Activated CD8-positive, alpha-beta T cell treated with anti-CD3 and anti-CD28 coated beads for 36 hours (primary cell): ENCODE measurements around the gene PROCR. TPM values are rescaled to one million over a fixed set of nuclear protein-coding genes. Genes with fewer than 3 reads are reported as not detected.

Source experiments
- ATAC-seq: fragments of 200-7000 bp; cut with Tn5 transposase; one replicate; pipeline ENCODE4 v1.10.0; 2021; ENCODE audit warnings: mild to moderate bottlenecking, moderate library complexity
- CTCF ChIA-PET: fragments of 350-600 bp; sonication (Branson Sonifier 250); formaldehyde crosslinking; loops from one replicate; lab custom pipeline; 2021; ENCODE audit warnings: antibody characterized with exemption; lab: Charles Lee
- POLR2A ChIA-PET: fragments of 350-600 bp; sonication (Branson Sonifier 250); formaldehyde crosslinking; loops from one replicate; lab custom pipeline; 2021; ENCODE audit warnings: antibody characterized with exemption; lab: Charles Lee
- DNase-seq: peaks from one replicate; pipeline ENCODE4 v3.0.0-alpha.2; 2020
- H3K27ac Mint-ChIP-seq: one replicate; pipeline ENCODE4 v1.8.0; 2021; ENCODE audit warnings: mild to moderate bottlenecking, mixed read lengths
- H3K27me3 Mint-ChIP-seq: one replicate; pipeline ENCODE4 v1.8.0; 2021; ENCODE audit warnings: mixed read lengths
- H3K36me3 Mint-ChIP-seq: one replicate; pipeline ENCODE4 v1.8.0; 2021; ENCODE audit warnings: low read depth, mixed read lengths
- H3K4me1 Mint-ChIP-seq: one replicate; pipeline ENCODE4 v1.8.0; 2021; ENCODE audit warnings: low read depth, mixed read lengths
- H3K4me3 Mint-ChIP-seq: one replicate; pipeline ENCODE4 v1.8.0; 2021; ENCODE audit warnings: mild to moderate bottlenecking, moderate library complexity, mixed read lengths
- H3K9me3 Mint-ChIP-seq: one replicate; pipeline ENCODE4 v1.8.0; 2021; ENCODE audit warnings: mixed read lengths
- intact Hi-C: fragments of 100-400 bp; cut with micrococcal nuclease; formaldehyde crosslinking; loops from one replicate; pipeline ENCODE4 v1.10.0; 2022
- total RNA-seq, 2 experiments: library from RNA; stranded (reverse); gene quantifications; one replicate each; pipeline ENCODE4 v1.2.3, GENCODE V29; 2021
- TF ChIP-seq, protein P1 (sequence below): fragments of 200-600 bp; IDR thresholded peaks from one replicate; pipeline ENCODE4 v1.8.0; 2022; ENCODE audit warnings: antibody characterized with exemption, mild to moderate bottlenecking

Gene PROCR
- total RNA-seq, 2 experiments from 2014 or later, result 2.3 to 3.0 TPM

DNA sequence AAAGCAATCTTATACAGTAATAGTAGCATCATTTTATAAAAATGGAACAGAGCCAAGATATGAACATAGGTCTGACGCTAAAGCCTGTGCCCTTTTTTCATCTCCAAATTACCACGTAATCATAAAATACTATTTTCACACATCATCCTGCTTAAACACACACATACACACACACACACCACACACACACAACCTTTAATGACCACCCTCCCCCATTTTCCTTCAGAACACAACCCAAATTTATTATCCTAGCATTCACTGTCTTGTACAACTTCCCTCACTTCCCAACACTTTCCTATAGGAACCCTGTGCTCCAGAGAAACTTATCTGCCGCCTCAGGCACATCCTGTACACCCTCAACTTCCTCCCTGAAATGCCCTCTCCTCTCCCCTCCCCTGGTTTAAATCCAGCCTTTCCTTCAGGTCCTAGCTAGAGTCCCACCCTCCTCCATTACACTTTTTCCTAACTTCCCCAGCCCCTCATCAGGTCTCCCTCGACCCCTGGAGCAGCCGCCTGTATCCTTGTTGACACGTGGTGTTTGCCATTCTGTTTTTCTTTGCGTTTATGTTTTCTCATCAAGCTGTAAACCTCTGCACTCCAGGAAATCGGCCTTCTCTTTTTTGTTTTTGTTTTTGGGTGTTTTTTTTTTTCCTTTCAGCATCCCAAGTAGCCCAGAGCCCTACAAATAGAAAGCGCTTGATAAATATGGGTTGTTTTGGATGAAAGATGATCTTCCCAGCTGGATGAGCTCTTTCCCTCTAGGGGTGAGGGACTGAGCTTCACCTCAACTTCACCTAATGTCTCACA lies 53.6 kb downstream of the PROCR start:
- intact Hi-C loops, result no loop called here
- ChIA-PET CTCF (no interaction called here), POLR2A (no interaction called here)
- Mint-ChIP-seq H3K4me1 (peaks cover 3% of the 10 kb centered on the region), H3K27me3 (peaks cover 23% of the 10 kb centered on the region), H3K9me3 (no peaks in the 10 kb centered on the region), H3K4me3 (peak overlapping the region; percentile 56), H3K27ac (no peak overlapping the region), H3K36me3 (peaks cover 6% of the 10 kb centered on the region)
- ATAC-seq (no peak), DNase-seq (no peak)
- TF ChIP-seq, protein P1, sequence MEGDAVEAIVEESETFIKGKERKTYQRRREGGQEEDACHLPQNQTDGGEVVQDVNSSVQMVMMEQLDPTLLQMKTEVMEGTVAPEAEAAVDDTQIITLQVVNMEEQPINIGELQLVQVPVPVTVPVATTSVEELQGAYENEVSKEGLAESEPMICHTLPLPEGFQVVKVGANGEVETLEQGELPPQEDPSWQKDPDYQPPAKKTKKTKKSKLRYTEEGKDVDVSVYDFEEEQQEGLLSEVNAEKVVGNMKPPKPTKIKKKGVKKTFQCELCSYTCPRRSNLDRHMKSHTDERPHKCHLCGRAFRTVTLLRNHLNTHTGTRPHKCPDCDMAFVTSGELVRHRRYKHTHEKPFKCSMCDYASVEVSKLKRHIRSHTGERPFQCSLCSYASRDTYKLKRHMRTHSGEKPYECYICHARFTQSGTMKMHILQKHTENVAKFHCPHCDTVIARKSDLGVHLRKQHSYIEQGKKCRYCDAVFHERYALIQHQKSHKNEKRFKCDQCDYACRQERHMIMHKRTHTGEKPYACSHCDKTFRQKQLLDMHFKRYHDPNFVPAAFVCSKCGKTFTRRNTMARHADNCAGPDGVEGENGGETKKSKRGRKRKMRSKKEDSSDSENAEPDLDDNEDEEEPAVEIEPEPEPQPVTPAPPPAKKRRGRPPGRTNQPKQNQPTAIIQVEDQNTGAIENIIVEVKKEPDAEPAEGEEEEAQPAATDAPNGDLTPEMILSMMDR, result no peak

DNA sequence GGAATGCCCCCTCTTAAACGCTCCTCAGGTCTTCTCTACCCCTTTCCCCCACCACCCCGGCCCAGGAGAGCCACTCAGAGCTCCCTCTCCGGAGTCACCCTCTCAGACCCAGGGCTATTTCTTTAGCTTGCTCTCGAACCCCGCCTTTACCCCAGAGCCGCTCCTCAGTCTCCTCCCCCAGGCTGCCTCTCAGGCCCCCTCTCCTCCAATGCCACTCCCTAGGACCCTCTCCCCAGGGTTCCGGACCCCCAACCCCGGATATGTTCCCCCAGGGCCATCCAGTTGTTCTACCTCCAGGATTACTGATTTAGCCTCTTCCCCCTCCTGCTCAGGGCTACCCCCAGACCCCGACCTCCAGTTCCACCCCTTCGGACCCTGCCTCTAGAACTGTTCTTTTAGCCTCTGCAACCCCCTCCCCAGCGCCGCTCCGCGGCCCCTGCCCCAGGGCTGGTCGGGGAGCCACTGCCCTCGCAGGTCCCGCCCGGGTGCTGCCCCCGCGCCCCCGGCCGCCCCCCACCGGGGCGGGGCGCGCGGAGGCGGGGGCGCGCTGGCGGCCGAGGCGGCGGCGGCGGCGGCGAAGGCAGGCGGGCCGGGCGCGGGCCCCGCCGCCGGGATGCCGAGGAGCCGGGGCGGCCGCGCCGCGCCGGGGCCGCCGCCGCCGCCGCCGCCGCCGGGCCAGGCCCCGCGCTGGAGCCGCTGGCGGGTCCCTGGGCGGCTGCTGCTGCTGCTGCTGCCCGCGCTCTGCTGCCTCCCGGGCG lies 54.4 kb downstream of the PROCR start, which contains the start of gene MMP24:
Gene MMP24, plus strand, starts transcription at position 565 of the 758 bp plus-strand sequence. Its CDS starts 49 bp downstream, at position 614.
- intact Hi-C loops, result no loop called here
- H3K27me3 Mint-ChIP-seq, result peaks cover 23% of the 10 kb centered on the region
- CTCF ChIA-PET, result no interaction called here
- POLR2A ChIA-PET, result no interaction called here
- TF ChIP-seq, protein P1, result no peak
- H3K4me1 Mint-ChIP-seq, result peaks cover 3% of the 10 kb centered on the region
- H3K4me3 Mint-ChIP-seq, result peak within 1 kb of the TSS; percentile 61
- no peak for DNase-seq
- peaks cover 6% of the 10 kb centered on the region for H3K36me3 Mint-ChIP-seq
- no peak within 1 kb of the TSS for H3K27ac Mint-ChIP-seq
- H3K9me3 Mint-ChIP-seq, result no peaks in the 10 kb centered on the region
- peak; percentile 54 for ATAC-seq

Other genes starting within 250 kb of the PROCR start
- gene GSS, start 216.3 kb upstream of the PROCR start, total RNA-seq, result 10 to 100 TPM; 50.9 to 52.7 TPM
- gene MYH7B, start 216.2 kb upstream of the PROCR start, total RNA-seq, result under 1 TPM; 0.22 to 0.38 TPM
- gene TRPC4AP, start 79.3 kb upstream of the PROCR start, total RNA-seq, result 10 to 100 TPM; 34.2 to 38.2 TPM
- 10 to 100 TPM; 14.4 to 16.0 TPM for gene EDEM2, start 24.7 kb upstream of the PROCR start, total RNA-seq
- gene MMP24, start 54.6 kb downstream of the PROCR start, total RNA-seq, result not detected
- 10 to 100 TPM; 46.6 to 48.4 TPM for gene MMP24OS, start 106.0 kb downstream of the PROCR start, total RNA-seq
- 100 to 1,000 TPM; 132 to 144 TPM for gene EIF6, start 112.7 kb downstream of the PROCR start, total RNA-seq
- gene FAM83C, start 120.4 kb downstream of the PROCR start, total RNA-seq, result not detected
- 10 to 100 TPM; 68.6 to 72.6 TPM for gene UQCC1, start 239.9 kb downstream of the PROCR start, total RNA-seq